PC-9 (cell line): ENCODE results near the gene PDE3B.
"Not testable (repeated sequence)": the region's sequence is repeated elsewhere in the genome, so short reads cannot be mapped to it uniquely, and the experiment has no call there.

Experiments used
- EZH2 ChIP-seq: fragments of 200-600 bp; sonication (generic); IDR thresholded peaks from 2 replicates; pipeline ENCODE4 v1.8.0; 2017; ENCODE audit warnings: antibody characterized with exemption, low read depth
- TF ChIP-seq, protein P1 (sequence below): fragments of 200-600 bp; sonication (generic); conservative IDR thresholded peaks from 2 replicates; pipeline ENCODE4 v1.6.1; 2017; ENCODE audit warnings: mixed run types, antibody characterized with exemption, mild to moderate bottlenecking, moderate library complexity

DNA sequence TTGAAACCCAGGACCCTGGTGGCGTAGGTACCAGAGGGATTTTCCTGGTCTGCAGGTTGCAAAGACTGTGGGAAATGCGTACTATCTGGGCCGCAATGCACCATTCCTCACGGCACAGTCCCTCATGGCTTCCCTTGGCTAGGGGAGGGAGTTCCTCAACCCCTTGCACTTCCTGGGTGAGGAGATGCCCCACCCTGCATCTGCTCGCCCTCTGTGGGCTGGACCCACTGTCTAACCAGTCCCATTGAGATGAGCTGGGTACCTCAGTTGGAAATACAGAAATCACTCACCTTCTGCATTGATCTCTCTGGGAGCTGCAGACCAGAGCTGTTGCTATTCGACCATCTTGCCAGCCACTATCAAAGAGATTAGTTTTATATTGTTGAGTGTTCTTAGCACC lies 100.1 kb downstream of the PDE3B start:
- TF ChIP-seq, protein P1, sequence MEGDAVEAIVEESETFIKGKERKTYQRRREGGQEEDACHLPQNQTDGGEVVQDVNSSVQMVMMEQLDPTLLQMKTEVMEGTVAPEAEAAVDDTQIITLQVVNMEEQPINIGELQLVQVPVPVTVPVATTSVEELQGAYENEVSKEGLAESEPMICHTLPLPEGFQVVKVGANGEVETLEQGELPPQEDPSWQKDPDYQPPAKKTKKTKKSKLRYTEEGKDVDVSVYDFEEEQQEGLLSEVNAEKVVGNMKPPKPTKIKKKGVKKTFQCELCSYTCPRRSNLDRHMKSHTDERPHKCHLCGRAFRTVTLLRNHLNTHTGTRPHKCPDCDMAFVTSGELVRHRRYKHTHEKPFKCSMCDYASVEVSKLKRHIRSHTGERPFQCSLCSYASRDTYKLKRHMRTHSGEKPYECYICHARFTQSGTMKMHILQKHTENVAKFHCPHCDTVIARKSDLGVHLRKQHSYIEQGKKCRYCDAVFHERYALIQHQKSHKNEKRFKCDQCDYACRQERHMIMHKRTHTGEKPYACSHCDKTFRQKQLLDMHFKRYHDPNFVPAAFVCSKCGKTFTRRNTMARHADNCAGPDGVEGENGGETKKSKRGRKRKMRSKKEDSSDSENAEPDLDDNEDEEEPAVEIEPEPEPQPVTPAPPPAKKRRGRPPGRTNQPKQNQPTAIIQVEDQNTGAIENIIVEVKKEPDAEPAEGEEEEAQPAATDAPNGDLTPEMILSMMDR = not testable (repeated sequence)
- not testable (repeated sequence) for TF ChIP-seq EZH2
